Karpas-422 (cell line): ENCODE results near the gene PRKCSH. TPM values are rescaled to one million over a fixed set of nuclear protein-coding genes. Genes with fewer than 3 reads are reported as not detected.

Experiments used
- DNase-seq: peaks from one replicate; pipeline ENCODE4 v3.0.0-alpha.2; 2015
- H2AFZ ChIP-seq: fragments of 200-600 bp; sonication (generic); 2 replicates; pipeline ENCODE4 v1.6.1; 2014; ENCODE audit warnings: antibody characterized with exemption, low read length, mixed read lengths
- H3K27ac ChIP-seq: fragments of 200-600 bp; sonication (generic); 2 replicates; pipeline ENCODE4 v1.5.1; 2014; ENCODE audit warnings: mild to moderate bottlenecking, low read length, moderate library complexity
- H3K27me3 ChIP-seq: fragments of 200-600 bp; sonication (generic); 2 replicates; pipeline ENCODE4 v1.6.1; 2014; ENCODE audit warnings: low read length, mixed read lengths
- H3K36me3 ChIP-seq: fragments of 200-600 bp; sonication (generic); 2 replicates; pipeline ENCODE4 v1.6.1; 2014; ENCODE audit warnings: low read length, mixed read lengths; ENCODE audit not compliant: insufficient read depth
- H3K4me1 ChIP-seq: fragments of 200-600 bp; sonication (generic); 2 replicates; pipeline ENCODE4 v1.6.1; 2014; ENCODE audit warnings: mild to moderate bottlenecking, low read length, mixed read lengths
- H3K4me2 ChIP-seq: fragments of 200-600 bp; sonication (generic); 2 replicates; pipeline ENCODE4 v1.6.1; 2014; ENCODE audit warnings: low read length, low read depth, mild to moderate bottlenecking; ENCODE audit not compliant: poor library complexity, severe bottlenecking
- H3K4me3 ChIP-seq: fragments of 200-600 bp; sonication (generic); 2 replicates; pipeline ENCODE4 v1.5.1; 2014; ENCODE audit warnings: mild to moderate bottlenecking, antibody characterized with exemption, low read length, mixed read lengths
- H3K79me2 ChIP-seq: fragments of 200-600 bp; sonication (generic); 2 replicates; pipeline ENCODE4 v1.6.1; 2014; ENCODE audit warnings: mild to moderate bottlenecking, low read length, mixed read lengths
- H3K9ac ChIP-seq: fragments of 200-600 bp; sonication (generic); 2 replicates; pipeline ENCODE4 v1.6.0; 2014; ENCODE audit warnings: low read length
- H3K9me2 ChIP-seq: fragments of 200-600 bp; sonication (generic), shearing (Covaris generic); replicated peaks from 2 replicates; pipeline ENCODE4 v1.6.0; 2014; ENCODE audit warnings: mild to moderate bottlenecking, low read length, moderate library complexity; ENCODE audit not compliant: insufficient read depth
- H3K9me3 ChIP-seq: fragments of 300-700, 200-600 bp; sonication (generic); 2 replicates; pipeline ENCODE4 v1.6.1; 2014; ENCODE audit warnings: low read length, mixed read lengths
- H4K20me1 ChIP-seq: fragments of 200-600 bp; sonication (generic); 2 replicates; pipeline ENCODE4 v1.6.1; 2014; ENCODE audit warnings: mild to moderate bottlenecking, antibody characterized with exemption, low read length, low read depth; ENCODE audit not compliant: insufficient read depth
- small RNA-seq: library from RNA; depleted of rRNA; stranded (forward); fragments of <200 nt; gene quantifications from one replicate; pipeline ENCODE3, GENCODE V24; 2014
- total RNA-seq: library from RNA; depleted of rRNA; stranded (reverse); fragments of >200 nt; shearing (Covaris generic); gene quantifications from 2 replicates; pipeline ENCODE4 v1.2.3, GENCODE V29; 2014; ENCODE audit warnings: low replicate concordance; rRNA removed

The PRKCSH gene
- total RNA-seq, 1 experiment from 2014 or later: 77.3 TPM

DNA sequence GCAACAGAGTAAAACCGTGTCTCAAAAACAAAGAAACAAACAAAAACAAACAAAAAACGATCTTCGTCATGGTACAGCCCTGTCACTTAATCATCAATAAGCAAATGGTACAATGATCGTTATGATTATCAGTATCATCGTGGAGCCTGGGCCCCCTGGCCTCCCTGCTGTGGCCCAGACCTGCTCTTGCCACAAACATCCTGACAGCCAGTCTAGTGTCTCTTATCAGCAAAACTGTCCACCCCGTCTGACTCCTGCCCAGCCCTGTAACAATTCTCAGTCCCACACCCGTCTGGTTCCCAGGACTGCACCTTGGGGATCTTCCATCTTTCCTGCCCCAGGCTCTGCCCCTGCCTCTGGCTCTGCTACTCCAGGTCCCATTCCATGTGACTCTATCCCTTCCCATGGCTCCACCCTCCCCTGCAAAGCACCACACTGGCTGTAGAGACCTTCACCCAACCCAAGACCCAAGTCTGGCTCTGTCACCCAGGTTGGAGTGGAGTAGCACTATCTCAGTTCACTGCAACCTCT, 64.5 kb downstream of the PRKCSH start:
- Histone ChIP-seq H2AFZ (no peak overlapping the region), H3K4me3 (no peak overlapping the region), H3K36me3 (no peaks in the 10 kb centered on the region), H3K9me2 (no peaks in the 10 kb centered on the region), H3K79me2 (peaks cover 20% of the 10 kb centered on the region), H4K20me1 (no peaks in the 10 kb centered on the region), H3K9ac (no peak overlapping the region), H3K9me3 (no peaks in the 10 kb centered on the region), H3K4me1 (peaks cover 7% of the 10 kb centered on the region), H3K27ac (no peak overlapping the region), H3K27me3 (no peaks in the 10 kb centered on the region), H3K4me2 (no peak overlapping the region)
- DNase-seq: no peak

Small RNAs within 50 kb of the gene (small RNA-seq; reads per million reads assigned to genes)
- 4.3 reads per million, percentile 76 among the genes with 10 or more reads in this experiment for gene MIR7974
- gene RF00019: not detected

Other genes starting within 250 kb of the PRKCSH start
- gene KANK2, start 238.1 kb upstream of the PRKCSH start, total RNA-seq: 0.19 and 1.9 TPM in 2 replicates
- not detected in 2 replicates for gene ANGPTL8, start 196.0 kb upstream of the PRKCSH start, total RNA-seq
- gene DOCK6, start 173.1 kb upstream of the PRKCSH start, total RNA-seq: 6.5 and 10.3 TPM in 2 replicates
- not detected in 2 replicates for gene TSPAN16, start 139.5 kb upstream of the PRKCSH start, total RNA-seq
- 8.6 and 9.0 TPM in 2 replicates for gene RAB3D, start 96.0 kb upstream of the PRKCSH start, total RNA-seq
- gene TMEM205, start 89.4 kb upstream of the PRKCSH start, total RNA-seq: 103 and 156 TPM in 2 replicates
- gene CCDC159, start 89.1 kb upstream of the PRKCSH start, total RNA-seq: 2.9 and 14.8 TPM in 2 replicates
- gene PLPPR2, start 80.2 kb upstream of the PRKCSH start, total RNA-seq: 0.43 and 0.67 TPM in 2 replicates
- 7.4 and 12.6 TPM in 2 replicates for gene SWSAP1, start 61.0 kb upstream of the PRKCSH start, total RNA-seq
- gene EPOR, start 51.3 kb upstream of the PRKCSH start, total RNA-seq: 8.5 and 16.7 TPM in 2 replicates
- 2.5 TPM in 1 of 2 replicates, not detected in the other for gene RGL3, start 16.3 kb upstream of the PRKCSH start, total RNA-seq
- 0.32 TPM in 1 of 2 replicates, not detected in the other for gene ODAD3, start 514 bp upstream of the PRKCSH start, total RNA-seq
- not detected in 2 replicates for gene ELAVL3, start 45.4 kb downstream of the PRKCSH start, total RNA-seq
- 6.1 and 11.3 TPM in 2 replicates for gene ZNF653, start 70.2 kb downstream of the PRKCSH start, total RNA-seq
- 59.8 and 86.0 TPM in 2 replicates for gene ECSIT, start 93.5 kb downstream of the PRKCSH start, total RNA-seq
- not detected in 2 replicates for gene CNN1, start 103.2 kb downstream of the PRKCSH start, total RNA-seq
- 52.5 and 84.1 TPM in 2 replicates for gene ELOF1, start 123.6 kb downstream of the PRKCSH start, total RNA-seq
- gene ACP5, start 142.0 kb downstream of the PRKCSH start, total RNA-seq: 24.0 and 55.1 TPM in 2 replicates
- 19.9 and 27.7 TPM in 2 replicates for gene ZNF627, start 161.8 kb downstream of the PRKCSH start, total RNA-seq